Measurements from ENCODE around the gene WWC2. TPM values are rescaled to one million over a fixed set of nuclear protein-coding genes. Genes with fewer than 3 reads are reported as not detected.

The WWC2 gene
- total RNA-seq, 4 donors from 2014 or later: 4.6 to 40.4 (median 9.5) TPM

DNA sequence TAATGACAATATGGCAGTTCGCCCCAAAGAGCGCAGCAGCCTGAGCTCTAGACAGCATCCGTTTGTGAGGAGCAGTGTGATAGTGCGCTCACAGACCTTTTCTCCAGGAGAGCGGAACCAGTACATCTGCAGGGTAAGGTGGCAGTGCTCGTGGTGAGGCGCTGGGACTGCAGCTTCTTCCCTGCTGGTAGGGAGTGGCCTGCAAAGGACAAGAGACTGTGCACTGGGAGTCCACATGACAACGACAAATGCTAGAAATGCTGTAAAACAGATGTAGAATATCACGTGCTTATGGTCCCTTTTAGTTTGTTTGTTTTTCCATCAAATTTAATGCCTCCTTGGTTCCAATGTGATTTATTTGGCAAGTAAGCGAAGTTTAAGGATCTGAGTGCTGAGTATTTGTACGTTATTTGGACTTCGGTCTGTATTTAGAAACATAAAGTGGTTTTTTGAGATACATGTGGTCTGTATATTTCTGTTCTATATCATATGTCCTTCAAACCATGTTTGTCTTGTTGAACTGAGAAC lies 185.3 kb downstream of the WWC2 start:
- no peak for DNase-seq
- TF ChIP-seq POLR2A (IDR thresholded peaks at IDR 0.05) (no peak), CTCF (IDR thresholded peaks at IDR 0.05) (no peak)
- no peaks in the 10 kb centered on the region for H3K9me3 ChIP-seq
- peaks cover 0 to 5% (median 0%) of the 10 kb centered on the region in 3 donors for H3K36me3 ChIP-seq
- no peak overlapping the region for H3K27ac ChIP-seq
- H3K27me3 ChIP-seq: no peaks in the 10 kb centered on the region
- H3K4me3 ChIP-seq: no peak overlapping the region
- peaks cover 0 to 3% (median 0%) of the 10 kb centered on the region in 4 donors for H3K4me1 ChIP-seq

DNA sequence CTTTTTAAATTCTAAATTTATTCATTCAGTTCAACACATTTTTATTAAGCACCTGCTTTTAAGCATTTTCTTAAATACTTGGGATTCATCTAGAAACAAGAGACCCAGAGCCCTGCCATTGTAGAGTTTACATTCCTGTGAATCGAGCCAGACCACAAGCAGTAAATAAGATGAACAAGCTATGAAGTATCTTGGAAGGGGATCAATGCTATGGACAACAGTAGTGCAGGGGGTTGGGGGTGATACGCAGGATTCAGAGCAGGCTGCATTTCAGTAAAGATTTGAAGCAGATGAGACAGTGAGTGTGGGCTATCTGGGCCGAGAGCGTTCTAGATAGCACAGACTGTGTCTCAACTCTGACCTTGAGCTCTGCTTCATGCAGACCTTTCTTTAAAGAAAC lies 185.9 kb downstream of the WWC2 start:
- Histone ChIP-seq H3K4me3 (no peak overlapping the region), H3K9me3 (no peaks in the 10 kb centered on the region), H3K4me1 (peaks cover 0 to 3% (median 0%) of the 10 kb centered on the region in 4 donors), H3K27me3 (no peaks in the 10 kb centered on the region), H3K36me3 (peaks cover 0 to 5% (median 0%) of the 10 kb centered on the region in 3 donors), H3K27ac (no peak overlapping the region)
- no peak for DNase-seq
- TF ChIP-seq POLR2A (IDR thresholded peaks at IDR 0.05): no peak
- TF ChIP-seq CTCF (IDR thresholded peaks at IDR 0.05): no peak

GRCh38 chr4:183285886-183286285 lies 186.8 kb downstream of the WWC2 start:
- no peak overlapping the region for H3K27ac ChIP-seq

DNA sequence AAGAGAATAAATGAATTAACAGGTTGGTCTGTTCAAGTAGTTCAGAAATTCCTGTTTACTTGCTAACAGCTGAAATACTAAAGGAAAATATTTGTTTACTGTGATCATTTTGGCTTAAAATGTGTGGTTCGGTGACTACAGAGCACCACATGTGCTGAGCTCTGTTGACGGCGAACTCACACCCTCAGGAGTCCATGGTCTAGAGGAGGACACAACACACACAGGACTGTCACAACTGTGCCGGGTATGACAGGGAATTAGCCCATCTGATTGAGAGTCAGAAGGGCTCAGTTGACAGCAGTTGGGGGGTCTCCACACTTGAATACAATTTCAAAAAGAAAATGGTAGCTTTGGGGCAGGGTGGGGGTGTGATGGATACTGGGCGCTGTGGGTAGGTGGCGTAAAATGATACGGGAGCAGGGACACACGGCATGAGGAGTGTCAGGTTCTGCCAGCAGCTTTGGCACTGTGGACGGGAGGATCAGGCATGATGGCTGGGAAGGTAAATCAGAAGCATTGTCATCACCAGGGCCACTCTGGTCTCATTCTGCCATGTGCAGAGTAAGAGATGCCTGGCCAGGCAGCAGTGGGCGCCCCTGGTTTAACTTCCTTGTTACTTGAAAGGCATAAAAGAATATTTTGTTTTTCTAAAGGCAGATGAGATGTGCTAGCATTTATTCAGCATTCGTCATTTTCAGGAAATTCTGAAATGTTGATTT lies 187.7 kb downstream of the WWC2 start:
- no peaks in the 10 kb centered on the region for H3K9me3 ChIP-seq
- no peaks in the 10 kb centered on the region for H3K27me3 ChIP-seq
- DNase-seq: no peak
- peaks cover 0 to 3% (median 0%) of the 10 kb centered on the region in 4 donors for H3K4me1 ChIP-seq
- peaks cover 0 to 5% (median 0%) of the 10 kb centered on the region in 3 donors for H3K36me3 ChIP-seq
- H3K4me3 ChIP-seq: no peak overlapping the region
- TF ChIP-seq CTCF (IDR thresholded peaks at IDR 0.05) (no peak), POLR2A (IDR thresholded peaks at IDR 0.05) (no peak)
- H3K27ac ChIP-seq: no peak overlapping the region

More at GRCh38 chr4:183285886-183286285, 186.8 kb downstream of the WWC2 start:
- H3K4me1 ChIP-seq: peaks cover 0 to 3% (median 0%) of the 10 kb centered on the region in 4 donors
- H3K36me3 ChIP-seq: peaks cover 0 to 5% (median 0%) of the 10 kb centered on the region in 3 donors
- no peak for TF ChIP-seq POLR2A (IDR thresholded peaks at IDR 0.05)
- no peak for TF ChIP-seq CTCF (IDR thresholded peaks at IDR 0.05)
- H3K4me3 ChIP-seq: no peak overlapping the region
- H3K9me3 ChIP-seq: no peaks in the 10 kb centered on the region
- no peak for DNase-seq
- H3K27me3 ChIP-seq: no peaks in the 10 kb centered on the region

DNA sequence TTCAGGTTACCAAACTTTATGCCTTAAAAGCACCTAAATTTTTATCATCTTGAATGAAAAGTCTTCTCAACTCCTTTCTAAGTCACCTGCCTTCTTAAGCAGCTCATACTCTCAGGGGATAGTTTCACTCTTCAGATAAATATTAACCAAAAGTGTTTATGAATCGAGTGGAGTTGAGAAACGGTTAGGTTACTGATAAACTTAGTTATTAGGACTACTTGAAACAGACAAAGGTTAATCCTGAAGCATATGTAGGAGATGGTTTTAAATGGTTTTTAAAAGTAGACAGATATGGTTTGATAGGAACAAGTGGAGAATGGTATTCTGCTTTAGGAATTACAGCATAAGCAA lies 188.2 kb downstream of the WWC2 start:
- no peak overlapping the region for H3K4me3 ChIP-seq
- no peak overlapping the region for H3K27ac ChIP-seq
- peaks cover 0 to 5% (median 0%) of the 10 kb centered on the region in 3 donors for H3K36me3 ChIP-seq
- H3K4me1 ChIP-seq: peaks cover 0 to 3% (median 0%) of the 10 kb centered on the region in 4 donors
- TF ChIP-seq POLR2A (IDR thresholded peaks at IDR 0.05) (no peak), CTCF (IDR thresholded peaks at IDR 0.05) (no peak)
- DNase-seq: no peak
- no peaks in the 10 kb centered on the region for H3K9me3 ChIP-seq
- no peaks in the 10 kb centered on the region for H3K27me3 ChIP-seq

Measured in Peyer's patch (tissue), 4 donors.